K562 (cell line): ENCODE measurements around the gene COL20A1. TPM values are rescaled to one million over a fixed set of nuclear protein-coding genes. Genes with fewer than 3 reads are reported as not detected.

Experiments
- ARHGAP35 ChIP-seq: fragments of 450-650 bp; IDR thresholded peaks from 2 replicates; pipeline ENCODE4 v1.6.1; 2018; ENCODE audit not compliant: partially characterized antibody
- ATF6 ChIP-seq: sonication (generic); formaldehyde crosslinking; IDR thresholded peaks from 2 replicates; pipeline ENCODE4 v1.4.0; 2020; ENCODE audit warnings: mild to moderate bottlenecking, missing genetic modification reagents
- CBFA2T2 ChIP-seq: fragments of 450-650 bp; conservative IDR thresholded peaks from 2 replicates; pipeline ENCODE4 v1.6.1; 2017; ENCODE audit warnings: mild to moderate bottlenecking
- CBX2 ChIP-seq: fragments of 200-600 bp; sonication (generic); IDR thresholded peaks from one replicate; pipeline ENCODE4 v1.6.1; 2012; ENCODE audit warnings: mild to moderate bottlenecking, low read length, inconsistent platforms; ENCODE audit not compliant: insufficient read depth, poor library complexity, severe bottlenecking
- CC2D1A ChIP-seq: fragments of 450-650 bp; IDR thresholded peaks from 2 replicates; pipeline ENCODE4 v1.6.1; 2017; ENCODE audit warnings: mild to moderate bottlenecking
- FOS ChIP-seq: IDR thresholded peaks from 3 replicates; pipeline ENCODE4 v1.6.1; 2011; ENCODE audit not compliant: insufficient read length; ENCODE audit errors: extremely low read depth
- FOXP1 ChIP-seq: sonication (generic); formaldehyde crosslinking; IDR thresholded peaks from 2 replicates; pipeline ENCODE4 v1.8.0; 2022; ENCODE audit warnings: mild to moderate bottlenecking, missing genetic modification reagents
- NCOA1 ChIP-seq: fragments of 450-650 bp; IDR thresholded peaks from 2 replicates; pipeline ENCODE4 v1.6.1; 2016; ENCODE audit warnings: low read depth
- PATZ1 ChIP-seq: fragments of 250-450 bp; sonication (Bioruptor Pico); IDR thresholded peaks from 2 replicates; pipeline ENCODE4 v1.5.0; 2020; ENCODE audit warnings: mild to moderate bottlenecking, borderline replicate concordance
- PRMT5 ChIP-seq: sonication (generic); formaldehyde crosslinking; IDR thresholded peaks from 2 replicates; pipeline ENCODE4 v1.5.0; 2020; ENCODE audit warnings: missing genetic modification reagents
- RBFOX2 ChIP-seq: fragments of 200-400 bp; formaldehyde crosslinking; IDR thresholded peaks from 2 replicates; pipeline ENCODE4 v1.6.1; 2017; ENCODE audit warnings: low read depth, mild to moderate bottlenecking, low read length, moderate library complexity
- SREBF2 ChIP-seq: sonication (generic); formaldehyde crosslinking; IDR thresholded peaks from 2 replicates; pipeline ENCODE4 v1.4.0; 2020; ENCODE audit warnings: mild to moderate bottlenecking, missing genetic modification reagents
- STAG1 ChIP-seq: sonication (generic); formaldehyde crosslinking; IDR thresholded peaks from 2 replicates; pipeline ENCODE4 v1.5.0; 2020; ENCODE audit warnings: missing genetic modification reagents, borderline replicate concordance
- TFAP4 ChIP-seq: sonication (generic); formaldehyde crosslinking; IDR thresholded peaks from 2 replicates; pipeline ENCODE4 v1.8.0; 2022; ENCODE audit warnings: missing genetic modification reagents, mild to moderate bottlenecking, moderate library complexity, borderline replicate concordance
- ZBTB12 ChIP-seq: fragments of 250-450 bp; sonication (Bioruptor Pico); IDR thresholded peaks from 2 replicates; pipeline ENCODE4 v1.4.0; 2020
- ZNF274 ChIP-seq: IDR thresholded peaks from 2 replicates; pipeline ENCODE4 v1.6.1; 2011; ENCODE audit warnings: low read depth, mild to moderate bottlenecking, low read length, moderate library complexity, borderline replicate concordance
- ZNF778 ChIP-seq: fragments of 450-650 bp; formaldehyde crosslinking; IDR thresholded peaks from 2 replicates; pipeline ENCODE4 v1.4.0; 2020; ENCODE audit warnings: mild to moderate bottlenecking, moderate library complexity
- polyA plus RNA-seq, 8 experiments: library from polyadenylated mRNA; depleted of rRNA in 4 of 8; stranded (reverse) in 5 of 8; unstranded in 3 of 8; fragments of >200 nt; fragmentation: Nextera tagmentation in 2 of 8; fragmentation: Illumina TruSeq in 1 of 8; extraction: Ambion mirVana in 2 of 8; extraction: Trizol in 1 of 8; gene quantifications; 2 replicates each; pipeline versions ENCODE4 v1.2.1 to v1.2.3, GENCODE V29; 2011 to 2014; ENCODE audit warnings: inconsistent platforms in 1 of 8, missing spikeins in 1 of 8
- total RNA-seq, 7 experiments: library from RNA; depleted of rRNA in 6 of 7; stranded (reverse); fragments of >200 nt in 6 of 7; fragmentation: Illumina TruSeq in 2 of 7; extraction: Trizol in 2 of 7; gene quantifications; 2 replicates each; pipeline versions ENCODE4 v1.2.1 to v1.2.3, GENCODE V29; 2011 to 2021; ENCODE audit warnings: low replicate concordance in 1 of 7

COL20A1 gene
- total and polyA plus RNA-seq, 9 of the 15 experiments (the other 6 are each of a cell fraction or from before 2014, with no cell fraction given), result not detected

- TF ChIP-seq PATZ1 (CRISPR knock-in tag) (no peak), FOXP1 (CRISPR knock-in tag) (no peak), ZBTB12 (CRISPR knock-in tag) (no peak), RBFOX2 (no peak), SREBF2 (CRISPR knock-in tag) (no peak), ZNF274 (no peak), TFAP4 (0 out of 2 replicates have a peak, but pooled peaks have one; percentile 28), NCOA1 (no peak), CBX2 (no peak), CBFA2T2 (no peak), CC2D1A (peak; percentile 64), STAG1 (CRISPR knock-in tag) (peak; percentile 46; the same call in 1 of the 2 replicates), ZNF778 (CRISPR knock-in tag) (no peak), ARHGAP35 (no peak), PRMT5 (CRISPR knock-in tag) (no peak), FOS (no peak), ATF6 (CRISPR knock-in tag) (no peak)
These were observed 88.9 kb downstream of the COL20A1 start (continued) for GRCh38 chr20:63381781-63382431.
